Choroid plexus epithelial cell (primary cell): ENCODE measurements around the gene FZR1.
A peak's percentile ranks its signal among the peaks of the same experiment; 100 is the strongest.
"Not testable (repeated sequence)": the region's sequence is repeated elsewhere in the genome, so short reads cannot be mapped to it uniquely, and the experiment has no call there.

Source experiments
- DNase-seq: peaks from one replicate; pipeline ENCODE4 v3.0.0-alpha.2; 2010; ENCODE audit warnings: low read depth
- H3K4me3 ChIP-seq: 2 replicates; pipeline ENCODE4 v1.5.1; 2011; ENCODE audit warnings: low read depth, mild to moderate bottlenecking, control low read depth, low read length, moderate library complexity
- CTCF ChIP-seq: conservative IDR thresholded peaks from 2 replicates; pipeline ENCODE4 v1.5.1; 2011; ENCODE audit warnings: low read depth, mild to moderate bottlenecking, control low read depth, inconsistent platforms, low read length, moderate library complexity

Gene FZR1

GRCh38 chr19:3556978-3557460 lies 50.9 kb downstream of the FZR1 start:
- peak overlapping the region; percentile 88 for H3K4me3 ChIP-seq
- DNase-seq: peak; percentile 47
- peak; percentile 10 for TF ChIP-seq CTCF

- H3K4me3 ChIP-seq: peak within 1 kb of the TSS; percentile 88
- TF ChIP-seq CTCF: no peak
- DNase-seq: peak; percentile 94
These were observed 51.5 kb downstream of the FZR1 start, which contains the start of gene MFSD12 for GRCh38 chr19:3557461-3558248. Gene MFSD12 (minus strand): TSS chr19:3557586. CDS start chr19:3557403, 183 bp downstream.

- no peak overlapping the region for H3K4me3 ChIP-seq
- no peak for TF ChIP-seq CTCF
- no peak for DNase-seq
These were observed 57.8 kb downstream of the FZR1 start for GRCh38 chr19:3563709-3564524.

GRCh38 chr19:3565139-3565538 lies 59.0 kb downstream of the FZR1 start:
- H3K4me3 ChIP-seq: no peak overlapping the region
- DNase-seq: peak; percentile 72
- TF ChIP-seq CTCF: no peak

- not testable (repeated sequence) for DNase-seq
These were observed 63.9 kb downstream of the FZR1 start for GRCh38 chr19:3570042-3570441.

GRCh38 chr19:3570606-3571011 lies 64.5 kb downstream of the FZR1 start:
- H3K4me3 ChIP-seq: no peak overlapping the region
- no peak for DNase-seq
- no peak for TF ChIP-seq CTCF

More at GRCh38 chr19:3570042-3570441, 63.9 kb downstream of the FZR1 start:
- H3K4me3 ChIP-seq: not testable (repeated sequence)

GRCh38 chr19:3572132-3572854 lies 66.2 kb downstream of the FZR1 start:
- TF ChIP-seq CTCF: no peak
- H3K4me3 ChIP-seq: peak overlapping the region; percentile 59
- peak; percentile 100 for DNase-seq
